ENCODE measurements around the gene WNT7A.

Gene WNT7A

DNA sequence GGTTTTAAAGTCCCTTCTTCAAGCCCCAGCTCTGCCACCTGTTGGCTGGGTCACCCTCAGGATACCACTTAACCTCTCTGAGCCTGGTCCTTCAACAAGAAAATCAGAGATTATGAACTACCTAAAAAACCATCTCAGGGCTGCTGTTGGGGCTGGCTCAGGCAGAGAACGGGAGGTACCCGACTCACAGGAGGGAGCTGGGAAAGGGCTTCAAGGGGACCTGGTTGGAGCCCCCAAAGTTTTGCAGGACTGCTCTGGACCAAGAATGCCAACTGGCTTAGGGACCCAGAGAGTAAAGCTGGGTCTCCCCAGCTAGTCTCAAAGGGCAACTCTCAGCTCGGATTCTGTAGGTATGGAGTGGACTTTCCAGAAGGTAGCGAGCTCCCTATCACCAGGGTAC lies 41.5 kb downstream of the WNT7A start:
- Histone ChIP-seq H3K9me3 (ENCODE audit: control insufficient read depth, low read length) (no peaks in the 10 kb centered on the region), H3K4me2 (ENCODE audit: low read length, poor library complexity, severe bottlenecking) (no peak overlapping the region), H3K27me3 (ENCODE audit: control insufficient read depth in 1 of 2, insufficient read depth in 1 of 2, low read length in 2 of 2) (peaks cover 0 to 27% of the 10 kb centered on the region in 2 experiments), H2BK5ac (ENCODE audit: low read depth, low read length, poor library complexity, severe bottlenecking) (no peak overlapping the region), H3K9ac (ENCODE audit: low read length) (no peak overlapping the region), H2BK15ac (ENCODE audit: low read depth, poor library complexity, severe bottlenecking) (no peak overlapping the region), H3K18ac (ENCODE audit: low read depth in 1 of 2, low read length in 2 of 2) (no peak overlapping the region), H2BK12ac (ENCODE audit: low read length in 2 of 2) (no peak overlapping the region), H3K4ac (ENCODE audit: low read depth in 1 of 2, low read length in 2 of 2) (no peak overlapping the region), H4K91ac (ENCODE audit: low read length) (no peak overlapping the region), H3K4me3 (ENCODE audit: insufficient read depth in 1 of 2, low read depth in 1 of 2, low read length in 2 of 2) (no peak overlapping the region), H3K36me3 (ENCODE audit: control insufficient read depth in 1 of 2, insufficient read depth in 2 of 2, low read depth in 1 of 2, low read length in 2 of 2) (no peaks in the 10 kb centered on the region), H3K14ac (ENCODE audit: low read length in 2 of 2) (no peak overlapping the region), H2AK5ac (ENCODE audit: low read length, severe bottlenecking) (no peak overlapping the region), H3K27ac (ENCODE audit: low read length, poor library complexity, severe bottlenecking) (no peak overlapping the region), H3K23ac (ENCODE audit: low read length in 2 of 2) (no peak overlapping the region), H3K4me1 (ENCODE audit: control insufficient read depth, insufficient read depth, low read depth, low read length) (no peaks in the 10 kb centered on the region), H4K8ac (ENCODE audit: low read length) (no peak overlapping the region), H3K79me1 (replicated peaks; ENCODE audit: low read length, poor library complexity, severe bottlenecking) (no peaks in the 10 kb centered on the region), H2AFZ (ENCODE audit: low read depth, low read length) (no peak overlapping the region), H2BK120ac (ENCODE audit: low read depth, low read length) (no peak overlapping the region)
- DNase-seq = no peak
- WGBS = 73% methylated on average over 4 of the region's 4 CpGs

DNA sequence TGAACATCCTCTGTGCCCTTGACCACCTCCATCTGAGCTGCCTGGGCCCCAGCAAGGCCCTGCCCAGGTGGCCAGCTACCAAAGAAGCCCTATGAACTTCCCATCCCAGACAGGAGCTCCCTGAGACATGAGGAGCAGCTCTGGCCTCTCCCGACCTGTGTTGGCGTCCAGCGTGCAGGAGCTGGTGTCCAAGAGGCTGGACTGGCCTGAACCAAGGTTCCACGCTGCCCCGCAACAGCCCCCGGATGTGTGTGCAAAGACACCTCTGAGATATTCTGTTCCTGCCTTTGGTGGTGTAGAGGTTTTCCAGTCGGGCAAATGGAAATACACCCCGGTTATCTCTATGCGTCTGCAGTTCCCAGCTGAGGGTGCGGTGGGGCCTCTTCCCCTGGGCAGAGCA lies 42.1 kb downstream of the WNT7A start:
- H2BK12ac ChIP-seq (ENCODE audit: low read length in 2 of 2) = no peak overlapping the region
- no peak for DNase-seq
- no peak overlapping the region for H3K4me3 ChIP-seq (ENCODE audit: insufficient read depth in 1 of 2, low read depth in 1 of 2, low read length in 2 of 2)
- no peak overlapping the region for H2BK120ac ChIP-seq (ENCODE audit: low read depth, low read length)
- no peak overlapping the region for H3K18ac ChIP-seq (ENCODE audit: low read depth in 1 of 2, low read length in 2 of 2)
- H3K27ac ChIP-seq (ENCODE audit: low read length, poor library complexity, severe bottlenecking) = no peak overlapping the region
- H3K36me3 ChIP-seq (ENCODE audit: control insufficient read depth in 1 of 2, insufficient read depth in 2 of 2, low read depth in 1 of 2, low read length in 2 of 2) = no peaks in the 10 kb centered on the region
- H4K91ac ChIP-seq (ENCODE audit: low read length) = no peak overlapping the region
- no peak overlapping the region for H3K14ac ChIP-seq (ENCODE audit: low read length in 2 of 2)
- H3K9me3 ChIP-seq (ENCODE audit: control insufficient read depth, low read length) = no peaks in the 10 kb centered on the region
- no peaks in the 10 kb centered on the region for H3K79me1 ChIP-seq (replicated peaks; ENCODE audit: low read length, poor library complexity, severe bottlenecking)
- no peak overlapping the region for H3K9ac ChIP-seq (ENCODE audit: low read length)
- no peaks in the 10 kb centered on the region for H3K4me1 ChIP-seq (ENCODE audit: control insufficient read depth, insufficient read depth, low read depth, low read length)
- no peak overlapping the region for H2BK5ac ChIP-seq (ENCODE audit: low read depth, low read length, poor library complexity, severe bottlenecking)
- no peak overlapping the region for H3K4me2 ChIP-seq (ENCODE audit: low read length, poor library complexity, severe bottlenecking)
- H3K4ac ChIP-seq (ENCODE audit: low read depth in 1 of 2, low read length in 2 of 2) = no peak overlapping the region
- H2AFZ ChIP-seq (ENCODE audit: low read depth, low read length) = no peak overlapping the region
- peaks cover 0 to 27% of the 10 kb centered on the region in 2 experiments for H3K27me3 ChIP-seq (ENCODE audit: control insufficient read depth in 1 of 2, insufficient read depth in 1 of 2, low read length in 2 of 2)
- H2BK15ac ChIP-seq (ENCODE audit: low read depth, poor library complexity, severe bottlenecking) = no peak overlapping the region
- no peak overlapping the region for H2AK5ac ChIP-seq (ENCODE audit: low read length, severe bottlenecking)
- H3K23ac ChIP-seq (ENCODE audit: low read length in 2 of 2) = no peak overlapping the region
- WGBS = 95% methylated on average over 10 of the region's 10 CpGs
- H4K8ac ChIP-seq (ENCODE audit: low read length) = no peak overlapping the region

DNA sequence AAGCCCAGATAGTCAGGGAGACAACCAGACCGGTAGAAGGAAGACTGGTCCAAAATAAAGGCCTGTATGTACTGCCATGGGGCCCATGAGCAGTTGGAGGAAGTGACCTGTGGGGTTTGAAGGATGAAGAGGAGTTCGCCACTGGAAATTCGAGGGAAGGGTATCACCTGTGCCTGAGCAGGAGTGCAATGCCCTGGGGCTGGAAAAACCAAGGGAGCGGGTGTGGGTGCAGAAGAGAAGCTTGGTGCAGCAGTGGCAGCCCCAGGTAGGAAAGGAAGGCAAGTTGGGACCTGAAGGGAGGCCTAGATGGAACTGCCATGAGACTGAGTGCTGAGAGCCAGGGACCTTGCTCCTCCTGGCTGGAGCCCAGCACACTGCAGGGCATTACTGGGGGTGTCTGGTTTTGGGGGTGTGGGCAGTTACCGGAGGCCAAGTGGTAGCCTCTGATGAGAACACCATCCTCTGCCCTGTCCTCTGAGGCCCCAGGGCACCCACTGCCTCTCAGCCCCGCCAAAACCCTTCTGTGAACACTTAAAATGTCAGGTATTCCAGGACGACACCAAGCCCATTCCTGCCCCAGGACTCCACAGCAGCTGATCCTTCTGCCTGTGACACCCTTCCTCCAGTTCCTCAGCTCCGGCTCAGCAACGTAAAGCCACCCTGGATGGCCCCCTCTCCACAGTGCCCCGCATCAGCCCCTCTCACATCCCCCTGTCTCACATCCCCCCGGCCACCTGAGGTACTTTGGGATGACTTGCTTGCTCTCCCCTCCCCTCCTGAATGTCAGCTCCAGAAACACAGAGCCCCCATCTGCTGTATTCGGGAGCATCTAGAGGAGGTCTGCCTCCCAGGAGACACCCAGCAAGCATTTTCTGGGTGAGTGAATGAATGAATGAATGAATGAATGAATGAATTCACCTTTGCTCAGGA lies 42.9 kb downstream of the WNT7A start:
- no peak overlapping the region for H2AFZ ChIP-seq (ENCODE audit: low read depth, low read length)
- DNase-seq = no peak
- 67% methylated on average over 11 of the region's 12 CpGs for WGBS

DNA sequence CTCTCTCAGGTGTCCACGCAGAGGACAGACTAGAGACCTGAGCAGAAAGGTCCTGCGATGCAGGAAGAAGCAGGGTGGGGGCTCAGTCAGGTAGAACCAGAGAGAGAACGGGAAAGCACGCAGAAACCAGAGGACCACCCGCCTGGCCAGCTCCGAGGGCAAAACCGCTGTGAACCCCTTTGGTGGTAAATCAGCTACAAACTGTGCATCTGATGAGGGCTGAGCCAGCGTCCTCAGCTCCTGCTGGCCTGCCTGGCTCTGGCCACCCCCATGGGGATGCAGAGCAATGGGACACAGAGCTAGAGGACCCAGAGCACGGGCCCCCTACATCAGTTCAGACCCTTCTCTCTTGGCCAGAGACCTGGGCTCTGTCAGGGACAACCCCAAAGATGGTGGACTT lies 44.6 kb downstream of the WNT7A start:
- Histone ChIP-seq H2BK5ac (ENCODE audit: low read depth, low read length, poor library complexity, severe bottlenecking) (no peak overlapping the region), H3K4me3 (ENCODE audit: insufficient read depth in 1 of 2, low read depth in 1 of 2, low read length in 2 of 2) (no peak overlapping the region), H3K36me3 (ENCODE audit: control insufficient read depth in 1 of 2, insufficient read depth in 2 of 2, low read depth in 1 of 2, low read length in 2 of 2) (no peaks in the 10 kb centered on the region), H3K14ac (ENCODE audit: low read length in 2 of 2) (no peak overlapping the region), H3K79me1 (replicated peaks; ENCODE audit: low read length, poor library complexity, severe bottlenecking) (no peaks in the 10 kb centered on the region), H4K8ac (ENCODE audit: low read length) (no peak overlapping the region), H2BK15ac (ENCODE audit: low read depth, poor library complexity, severe bottlenecking) (no peak overlapping the region), H3K23ac (ENCODE audit: low read length in 2 of 2) (no peak overlapping the region), H2AK5ac (ENCODE audit: low read length, severe bottlenecking) (no peak overlapping the region), H3K4me1 (ENCODE audit: control insufficient read depth, insufficient read depth, low read depth, low read length) (no peaks in the 10 kb centered on the region), H3K9ac (ENCODE audit: low read length) (no peak overlapping the region), H2BK120ac (ENCODE audit: low read depth, low read length) (no peak overlapping the region), H2AFZ (ENCODE audit: low read depth, low read length) (no peak overlapping the region), H3K9me3 (ENCODE audit: control insufficient read depth, low read length) (no peaks in the 10 kb centered on the region), H4K91ac (ENCODE audit: low read length) (no peak overlapping the region), H3K18ac (ENCODE audit: low read depth in 1 of 2, low read length in 2 of 2) (no peak overlapping the region), H2BK12ac (ENCODE audit: low read length in 2 of 2) (no peak overlapping the region), H3K27me3 (ENCODE audit: control insufficient read depth in 1 of 2, insufficient read depth in 1 of 2, low read length in 2 of 2) (peaks cover 0 to 33% of the 10 kb centered on the region in 2 experiments), H3K4ac (ENCODE audit: low read depth in 1 of 2, low read length in 2 of 2) (no peak overlapping the region), H3K27ac (ENCODE audit: low read length, poor library complexity, severe bottlenecking) (no peak overlapping the region), H3K4me2 (ENCODE audit: low read length, poor library complexity, severe bottlenecking) (no peak overlapping the region)
- WGBS = 67% methylated on average over 9 of the region's 9 CpGs
- DNase-seq = no peak

More for the DNA sequence above, 42.9 kb downstream of the WNT7A start:
- Histone ChIP-seq H2BK5ac (ENCODE audit: low read depth, low read length, poor library complexity, severe bottlenecking) (no peak overlapping the region), H3K4me3 (ENCODE audit: insufficient read depth in 1 of 2, low read depth in 1 of 2, low read length in 2 of 2) (no peak overlapping the region), H3K79me1 (replicated peaks; ENCODE audit: low read length, poor library complexity, severe bottlenecking) (no peaks in the 10 kb centered on the region), H3K9ac (ENCODE audit: low read length) (no peak overlapping the region), H4K91ac (ENCODE audit: low read length) (no peak overlapping the region), H3K27ac (ENCODE audit: low read length, poor library complexity, severe bottlenecking) (no peak overlapping the region), H3K27me3 (ENCODE audit: control insufficient read depth in 1 of 2, insufficient read depth in 1 of 2, low read length in 2 of 2) (peaks cover 0 to 27% of the 10 kb centered on the region in 2 experiments), H3K9me3 (ENCODE audit: control insufficient read depth, low read length) (no peaks in the 10 kb centered on the region), H3K18ac (ENCODE audit: low read depth in 1 of 2, low read length in 2 of 2) (no peak overlapping the region), H3K23ac (ENCODE audit: low read length in 2 of 2) (no peak overlapping the region), H3K4me1 (ENCODE audit: control insufficient read depth, insufficient read depth, low read depth, low read length) (no peaks in the 10 kb centered on the region), H3K14ac (ENCODE audit: low read length in 2 of 2) (no peak overlapping the region), H3K4ac (ENCODE audit: low read depth in 1 of 2, low read length in 2 of 2) (no peak overlapping the region), H3K36me3 (ENCODE audit: control insufficient read depth in 1 of 2, insufficient read depth in 2 of 2, low read depth in 1 of 2, low read length in 2 of 2) (no peaks in the 10 kb centered on the region), H2AK5ac (ENCODE audit: low read length, severe bottlenecking) (no peak overlapping the region), H3K4me2 (ENCODE audit: low read length, poor library complexity, severe bottlenecking) (no peak overlapping the region), H2BK120ac (ENCODE audit: low read depth, low read length) (no peak overlapping the region), H2BK12ac (ENCODE audit: low read length in 2 of 2) (no peak overlapping the region), H4K8ac (ENCODE audit: low read length) (no peak overlapping the region), H2BK15ac (ENCODE audit: low read depth, poor library complexity, severe bottlenecking) (no peak overlapping the region)
